K562 (cell line): ENCODE data around the gene WWOX. TPM values are rescaled to one million over a fixed set of nuclear protein-coding genes. Genes with fewer than 3 reads are reported as not detected.

Experiments
- ATAC-seq: fragments of 200-7000 bp; cut with Tn5 transposase; 3 replicates; pipeline ENCODE4 v1.9.1; 2020; ENCODE audit warnings: moderate library complexity
- BruUV-seq: library from RNA; stranded (reverse); fragments of 400-500 nt; replicated peaks from 2 replicates; lab custom pipeline; 2021; lab: Mats Ljungman, UMichigan
- CTCF ChIA-PET: fragments of 300-600 bp; formaldehyde crosslinking; extraction: SDS; loops from one replicate; lab custom pipeline; 2021; ENCODE audit warnings: low intra/inter-chr PET ratio; lab: Yijun Ruan, JAX
- POLR2A ChIA-PET: fragments of 300-600, 350-650 bp; sonication (Branson Sonifier 250); formaldehyde crosslinking; extraction: SDS; loops from one replicate; lab custom pipeline; 2021; ENCODE audit warnings: antibody characterized with exemption, inconsistent platforms; lab: Yijun Ruan, JAX
- DNase-seq, 4 experiments: peaks; one replicate each; pipeline versions ENCODE4 v3.0.0 to v3.0.0-alpha.2; 2011 to 2018; ENCODE audit warnings: low spot score in 3 of 4, mixed read lengths in 3 of 4; ENCODE audit errors: extremely low read depth in 1 of 4
- FAIRE-seq: peaks from 2 replicates; lab custom pipeline; 2011; peaks lifted over from hg19 to GRCh38; lab: Jason Lieb, UNC
- H2AFZ ChIP-seq: 2 replicates; pipeline ENCODE4 v1.6.0; 2011; ENCODE audit warnings: low read depth, low read length, control low read depth, inconsistent platforms
- H3K27ac ChIP-seq: fragments of 200-600 bp; 3 replicates; pipeline ENCODE4 v1.8.0; 2011; ENCODE audit warnings: low read depth, mild to moderate bottlenecking, control low read depth, inconsistent platforms, low read length, moderate library complexity, mixed read lengths; ENCODE audit errors: extremely low read depth
- H3K27me3 ChIP-seq, 2 experiments: fragments of 300-600 bp in 1 of 2; 2 replicates in 1 of 2; 3 replicates in 1 of 2; pipeline versions ENCODE4 v1.6.0 to v1.8.0; 2011; ENCODE audit warnings: inconsistent platforms in 2 of 2, low read length in 2 of 2, mild to moderate bottlenecking in 1 of 2, mixed read lengths in 1 of 2, moderate library complexity in 1 of 2; ENCODE audit not compliant: control insufficient read depth in 2 of 2, insufficient read depth in 2 of 2
- H3K36me3 ChIP-seq: fragments of 300-600 bp; 3 replicates; pipeline ENCODE4 v1.8.0; 2011; ENCODE audit warnings: mild to moderate bottlenecking, low read length, inconsistent platforms; ENCODE audit not compliant: control insufficient read depth, insufficient read depth
- H3K4me1 ChIP-seq, 2 experiments: fragments of 200-600 bp in 1 of 2; replicated peaks in 1 of 2; 2 replicates in 1 of 2; 3 replicates in 1 of 2; pipeline versions ENCODE4 v1.5.1 to v1.8.0; 2011; ENCODE audit warnings: inconsistent platforms in 2 of 2, low read length in 2 of 2, mild to moderate bottlenecking in 1 of 2, mixed read lengths in 1 of 2, moderate library complexity in 1 of 2; ENCODE audit not compliant: control insufficient read depth in 2 of 2, insufficient read depth in 2 of 2
- H3K4me2 ChIP-seq: 2 replicates; pipeline ENCODE4 v1.6.1; 2011; ENCODE audit warnings: low read length, control low read depth, inconsistent platforms, mixed read lengths; ENCODE audit not compliant: insufficient read depth
- H3K4me3 ChIP-seq: fragments of 200-600 bp; sonication (generic), shearing (Covaris generic); 2 replicates; pipeline ENCODE4 v1.5.1; 2016; ENCODE audit warnings: control low read depth, inconsistent platforms
- H3K79me2 ChIP-seq: fragments of 200-600 bp; 3 replicates; pipeline ENCODE4 v1.8.0; 2011; ENCODE audit warnings: low read length, inconsistent platforms; ENCODE audit not compliant: control insufficient read depth, insufficient read depth
- H3K9ac ChIP-seq, 2 experiments: 2 replicates each; pipeline versions ENCODE4 v1.6.0 to v1.6.1; 2011; ENCODE audit warnings: low read depth in 2 of 2, low read length in 2 of 2, control low read depth in 1 of 2, inconsistent platforms in 1 of 2, mild to moderate bottlenecking in 1 of 2, mixed read lengths in 1 of 2; ENCODE audit not compliant: insufficient read depth in 1 of 2
- H3K9me1 ChIP-seq: one replicate; pipeline ENCODE4 v1.6.0; 2011; ENCODE audit warnings: inconsistent platforms, mild to moderate bottlenecking, low read length, moderate library complexity; ENCODE audit not compliant: control insufficient read depth, insufficient read depth
- H3K9me3 ChIP-seq: replicated peaks from 2 replicates; pipeline ENCODE4 v1.5.1; 2011; ENCODE audit warnings: low read depth, low read length, inconsistent platforms; ENCODE audit not compliant: control insufficient read depth, insufficient read depth
- H4K20me1 ChIP-seq: replicated peaks from 2 replicates; pipeline ENCODE4 v1.6.1; 2011; ENCODE audit warnings: low read length, inconsistent platforms, mixed read lengths; ENCODE audit not compliant: control insufficient read depth, insufficient read depth
- DACH1 ChIP-seq: fragments of 450-650 bp; IDR thresholded peaks from 2 replicates; pipeline ENCODE4 v1.6.1; 2018; ENCODE audit not compliant: partially characterized antibody
- EZH2 ChIP-seq: IDR thresholded peaks from 2 replicates; pipeline ENCODE4 v1.6.1; 2012; ENCODE audit warnings: low read depth, mild to moderate bottlenecking, inconsistent platforms, low read length, borderline replicate concordance
- FOXJ2 ChIP-seq: fragments of 200-800 bp; sonication (Bioruptor generic); IDR thresholded peaks from 2 replicates; pipeline ENCODE4 v1.6.1; 2016; ENCODE audit warnings: missing genetic modification characterization, missing compliant biosample characterization
- GTF2E2 ChIP-seq: fragments of 200-800 bp; sonication (Bioruptor generic); IDR thresholded peaks from 2 replicates; pipeline ENCODE4 v1.6.1; 2016; ENCODE audit warnings: missing genetic modification characterization, missing compliant biosample characterization
- HNRNPH1 ChIP-seq: fragments of 200-400 bp; formaldehyde crosslinking; optimal IDR thresholded peaks from 2 replicates; pipeline ENCODE3; 2017; ENCODE audit warnings: low read depth, mild to moderate bottlenecking, low read length, moderate library complexity
- POLR2AphosphoS5 ChIP-seq: IDR thresholded peaks from 2 replicates; pipeline ENCODE4 v1.6.1; 2011; ENCODE audit warnings: mild to moderate bottlenecking, low read depth, low read length, moderate library complexity; ENCODE audit not compliant: control insufficient read depth, insufficient read depth
- RBM15 ChIP-seq: fragments of 200-400 bp; formaldehyde crosslinking; IDR thresholded peaks from 2 replicates; pipeline ENCODE4 v1.6.1; 2018; ENCODE audit warnings: mild to moderate bottlenecking, low read length, moderate library complexity; ENCODE audit not compliant: insufficient read depth
- SP2 ChIP-seq: IDR thresholded peaks from 2 replicates; pipeline ENCODE4 v1.6.1; 2011; ENCODE audit warnings: mild to moderate bottlenecking, low read depth, low read length, moderate library complexity; ENCODE audit not compliant: poor library complexity, severe bottlenecking; ENCODE audit errors: extremely low read depth
- TBP ChIP-seq: optimal IDR thresholded peaks from 2 replicates; pipeline ENCODE3; 2011; ENCODE audit warnings: low read depth, low read length, improper control_type of control experiment
- ZC3H8 ChIP-seq: fragments of 450-650 bp; IDR thresholded peaks from 2 replicates; pipeline ENCODE4 v1.6.1; 2017
- ZNF212 ChIP-seq: fragments of 450-650 bp; formaldehyde crosslinking; IDR thresholded peaks from 2 replicates; pipeline ENCODE4 v1.4.0; 2020; ENCODE audit warnings: mild to moderate bottlenecking
- ZNF347 ChIP-seq: fragments of 450-650 bp; formaldehyde crosslinking; IDR thresholded peaks from 2 replicates; pipeline ENCODE4 v1.4.0; 2020; ENCODE audit warnings: low read depth, mild to moderate bottlenecking, moderate library complexity
- ZNF589 ChIP-seq: fragments of 200-800 bp; sonication (Bioruptor generic); IDR thresholded peaks from 2 replicates; pipeline ENCODE4 v1.6.1; 2016; ENCODE audit warnings: low read depth, missing genetic modification characterization, missing compliant biosample characterization
- ZNF707 ChIP-seq: fragments of 250-450 bp; sonication (Bioruptor Pico); conservative IDR thresholded peaks from 2 replicates; pipeline ENCODE4 v1.8.0; 2022; ENCODE audit warnings: inconsistent platforms, mild to moderate bottlenecking, moderate library complexity
- ZNF830 ChIP-seq: fragments of 250-450 bp; sonication (Bioruptor Pico); IDR thresholded peaks from 2 replicates; pipeline ENCODE4 v1.5.0; 2021; ENCODE audit warnings: mild to moderate bottlenecking
- WGBS: fragments of 100-300 bp; shearing (Covaris generic); methylation state at CpG from one replicate; pipeline ENCODE4 v1.1.6; 2016; ENCODE audit warnings: low coverage, mixed read lengths; ENCODE audit not compliant: insufficient coverage; ENCODE audit errors: missing lambda C conversion rate; 5-methylcytosine and 5-hydroxymethylcytosine counted together
- in situ Hi-C: fragments of 300-500 bp; cut with MboI; formaldehyde crosslinking; loops from 4 replicates; pipeline ENCODE4 v1.15.0; 2018; ENCODE audit warnings: inconsistent platforms, mixed read lengths
- intact Hi-C: fragments of 100-400 bp; cut with micrococcal nuclease; formaldehyde crosslinking; loops from 2 replicates; pipeline ENCODE4 v1.14.2; 2022
- polyA plus RNA-seq, 8 experiments: library from polyadenylated mRNA; depleted of rRNA in 4 of 8; stranded (reverse) in 5 of 8; unstranded in 3 of 8; fragments of >200 nt; fragmentation: Nextera tagmentation in 2 of 8; fragmentation: Illumina TruSeq in 1 of 8; extraction: Ambion mirVana in 2 of 8; extraction: Trizol in 1 of 8; gene quantifications; 2 replicates each; pipeline versions ENCODE4 v1.2.1 to v1.2.3, GENCODE V29; 2011 to 2014; ENCODE audit warnings: inconsistent platforms in 1 of 8, missing spikeins in 1 of 8
- total RNA-seq, 7 experiments: library from RNA; depleted of rRNA in 6 of 7; stranded (reverse); fragments of >200 nt in 6 of 7; fragmentation: Illumina TruSeq in 2 of 7; extraction: Trizol in 2 of 7; gene quantifications; 2 replicates each; pipeline versions ENCODE4 v1.2.1 to v1.2.3, GENCODE V29; 2011 to 2021; ENCODE audit warnings: low replicate concordance in 1 of 7
- TF ChIP-seq, protein P1 (sequence below): fragments of 450-650 bp; IDR thresholded peaks from 2 replicates; pipeline ENCODE4 v1.6.1; 2016; ENCODE audit warnings: mild to moderate bottlenecking

The WWOX gene
- total and polyA plus RNA-seq, 9 of the 15 experiments (the other 6 are each of a cell fraction or from before 2014, with no cell fraction given), result 1.6 to 22.7 (median 8.1) TPM

DNA sequence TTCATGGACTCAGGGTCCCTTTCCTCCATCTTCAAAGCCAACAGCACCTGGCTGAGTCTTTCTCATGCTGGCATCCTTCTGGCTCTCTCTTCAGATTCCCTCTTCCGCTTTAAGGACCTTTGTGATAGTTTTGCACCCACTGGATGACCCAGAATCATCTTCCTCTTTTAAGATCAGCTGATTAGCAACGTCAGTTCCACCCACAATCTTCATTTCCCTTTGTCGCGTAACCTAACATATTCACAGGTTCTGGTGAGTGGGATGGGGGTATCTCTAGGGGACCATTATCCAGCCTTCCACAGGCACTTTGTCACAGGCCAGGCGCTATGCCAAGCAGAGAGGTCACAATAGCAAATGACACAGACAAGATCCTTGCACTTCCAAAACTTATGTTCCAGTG lies 907.3 kb downstream of the WWOX start:
- in situ Hi-C loops, result no loop called here
- CTCF ChIA-PET, result no interaction called here
- Histone ChIP-seq H3K9ac (no peak overlapping the region), H3K9me3 (no peaks in the 10 kb centered on the region), H3K4me3 (no peak overlapping the region), H3K27me3 (peaks cover 10 to 45% of the 10 kb centered on the region in 2 experiments; a peak in 4 of 5 replicates), H3K9me1 (no peaks in the 10 kb centered on the region), H3K27ac (no peak overlapping the region), H3K36me3 (no peaks in the 10 kb centered on the region), H4K20me1 (no peaks in the 10 kb centered on the region), H3K4me2 (no peak overlapping the region), H2AFZ (no peak overlapping the region), H3K4me1 (no peaks in the 10 kb centered on the region), H3K79me2 (no peaks in the 10 kb centered on the region)
- TF ChIP-seq HNRNPH1 (no peak), ZC3H8 (no peak), TBP (no peak), DACH1 (no peak), ZNF347 (CRISPR knock-in tag) (no peak), ZNF707 (no peak), POLR2AphosphoS5 (no peak), ZNF830 (no peak), RBM15 (no peak), ZNF212 (CRISPR knock-in tag) (no peak), ZNF589 (CRISPR knock-in tag) (no peak), GTF2E2 (tag) (no peak), FOXJ2 (tag) (no peak), SP2 (no peak), EZH2 (no peak)
- TF ChIP-seq, protein P1, sequence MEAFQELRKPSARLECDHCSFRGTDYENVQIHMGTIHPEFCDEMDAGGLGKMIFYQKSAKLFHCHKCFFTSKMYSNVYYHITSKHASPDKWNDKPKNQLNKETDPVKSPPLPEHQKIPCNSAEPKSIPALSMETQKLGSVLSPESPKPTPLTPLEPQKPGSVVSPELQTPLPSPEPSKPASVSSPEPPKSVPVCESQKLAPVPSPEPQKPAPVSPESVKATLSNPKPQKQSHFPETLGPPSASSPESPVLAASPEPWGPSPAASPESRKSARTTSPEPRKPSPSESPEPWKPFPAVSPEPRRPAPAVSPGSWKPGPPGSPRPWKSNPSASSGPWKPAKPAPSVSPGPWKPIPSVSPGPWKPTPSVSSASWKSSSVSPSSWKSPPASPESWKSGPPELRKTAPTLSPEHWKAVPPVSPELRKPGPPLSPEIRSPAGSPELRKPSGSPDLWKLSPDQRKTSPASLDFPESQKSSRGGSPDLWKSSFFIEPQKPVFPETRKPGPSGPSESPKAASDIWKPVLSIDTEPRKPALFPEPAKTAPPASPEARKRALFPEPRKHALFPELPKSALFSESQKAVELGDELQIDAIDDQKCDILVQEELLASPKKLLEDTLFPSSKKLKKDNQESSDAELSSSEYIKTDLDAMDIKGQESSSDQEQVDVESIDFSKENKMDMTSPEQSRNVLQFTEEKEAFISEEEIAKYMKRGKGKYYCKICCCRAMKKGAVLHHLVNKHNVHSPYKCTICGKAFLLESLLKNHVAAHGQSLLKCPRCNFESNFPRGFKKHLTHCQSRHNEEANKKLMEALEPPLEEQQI, result no peak
- POLR2A ChIA-PET, result interaction anchor here (0.6 kb wide), 1 partner anchor 35 kb away, joined by 3 read pairs; no protein-coding TSS in a partner anchor
- ATAC-seq (no peak), DNase-seq (no peak), FAIRE-seq (no peak)
- no TSS peak for BruUV-seq
- 9% methylated on average over 5 of the region's 5 CpGs for WGBS
- intact Hi-C loops, result no loop called here
